GM12878 (cell line): ENCODE results near the gene SLC13A4. TPM values are rescaled to one million over a fixed set of nuclear protein-coding genes. Genes with fewer than 3 reads are reported as not detected.

Experiments
- BMI1 ChIP-seq: fragments of 450-650 bp; IDR thresholded peaks from 2 replicates; pipeline ENCODE4 v1.6.1; 2016; ENCODE audit warnings: mild to moderate bottlenecking, moderate library complexity, borderline replicate concordance
- E4F1 ChIP-seq: fragments of 450-650 bp; IDR thresholded peaks from 2 replicates; pipeline ENCODE4 v1.6.1; 2018; ENCODE audit warnings: borderline replicate concordance, mild to moderate bottlenecking; ENCODE audit not compliant: partially characterized antibody
- ESRRA ChIP-seq: IDR thresholded peaks from 2 replicates; pipeline ENCODE4 v1.6.1; 2012; ENCODE audit warnings: mild to moderate bottlenecking, low read length, improper control_type of control experiment
- HDAC6 ChIP-seq: fragments of 200-600 bp; sonication (generic); IDR thresholded peaks from one replicate; pipeline ENCODE4 v1.8.0; 2017; ENCODE audit warnings: antibody characterized with exemption; ENCODE audit not compliant: unreplicated experiment
- MAX ChIP-seq: IDR thresholded peaks from 2 replicates; pipeline ENCODE4 v1.6.1; 2012; ENCODE audit warnings: low read depth, low read length, improper control_type of control experiment
- MYB ChIP-seq: fragments of 150-350 bp; IDR thresholded peaks from 2 replicates; pipeline ENCODE4 v1.6.1; 2014; ENCODE audit warnings: mild to moderate bottlenecking, low read depth, low read length, borderline replicate concordance
- NBN ChIP-seq: fragments of 450-650 bp; IDR thresholded peaks from 2 replicates; pipeline ENCODE4 v1.6.1; 2016
- NKRF ChIP-seq: fragments of 450-650 bp; conservative IDR thresholded peaks from 2 replicates; pipeline ENCODE4 v1.6.1; 2017; ENCODE audit warnings: mild to moderate bottlenecking, moderate library complexity
- RELB ChIP-seq: fragments of 450-650 bp; IDR thresholded peaks from 2 replicates; pipeline ENCODE4 v1.6.1; 2017; ENCODE audit warnings: low read depth, mild to moderate bottlenecking, moderate library complexity
- SKIL ChIP-seq: fragments of 450-650 bp; IDR thresholded peaks from 2 replicates; pipeline ENCODE4 v1.6.1; 2017; ENCODE audit warnings: mild to moderate bottlenecking, low read depth, inconsistent platforms; ENCODE audit not compliant: poor library complexity, severe bottlenecking
- TAF1 ChIP-seq: IDR thresholded peaks from 2 replicates; pipeline ENCODE4 v1.6.1; 2011; ENCODE audit warnings: mild to moderate bottlenecking, low read depth, low read length, borderline replicate concordance
- ZNF384 ChIP-seq: IDR thresholded peaks from 2 replicates; pipeline ENCODE4 v1.6.1; 2012; ENCODE audit warnings: low read depth, mild to moderate bottlenecking, low read length, improper control_type of control experiment, borderline replicate concordance
- ZNF592 ChIP-seq: fragments of 450-650 bp; IDR thresholded peaks from 2 replicates; pipeline ENCODE4 v1.6.1; 2017; ENCODE audit warnings: mild to moderate bottlenecking, moderate library complexity
- polyA plus RNA-seq, 11 experiments: library from polyadenylated mRNA; depleted of rRNA in 4 of 11; unstranded in 6 of 11; stranded (reverse) in 5 of 11; fragments of >200 nt; fragmentation: Nextera tagmentation in 4 of 11; fragmentation: Illumina TruSeq in 1 of 11; extraction: Ambion mirVana in 4 of 11; extraction: Trizol in 1 of 11; gene quantifications; 1 replicate in 1 of 11; 2 replicates in 10 of 11; pipeline versions ENCODE4 v1.2.1 to v1.2.3, GENCODE V29; 2011 to 2016; ENCODE audit warnings: inconsistent platforms in 2 of 11, missing spikeins in 2 of 11, low read depth in 1 of 11
- total RNA-seq, 4 experiments: library from RNA; depleted of rRNA in 3 of 4; stranded (reverse); fragments of >200 nt in 3 of 4; fragmentation: Illumina TruSeq in 1 of 4; extraction: Trizol in 1 of 4; gene quantifications; 2 replicates each; pipeline versions ENCODE4 v1.2.1 to v1.2.3, GENCODE V29; 2013 to 2021

The SLC13A4 gene
- total and polyA plus RNA-seq, 10 of the 15 experiments (the other 5 are each of a cell fraction or from before 2014, with no cell fraction given) = 0.14 to 0.23 (median 0.20) TPM; not detected in 7

- TF ChIP-seq ZNF592 (no peak), ESRRA (no peak), TAF1 (no peak), MYB (no peak), MAX (no peak), BMI1 (no peak; the same call in 1 of the 2 replicates), NBN (peak; percentile 65; the same call in 1 of the 2 replicates), RELB (0 out of 2 replicates have a peak, but pooled peaks have one; percentile 24), E4F1 (no peak), SKIL (peak; percentile 28), ZNF384 (no peak), HDAC6 (peak; percentile 43), NKRF (no peak)
- TF ChIP-seq, all 136 proteins: peak for 16
These were observed 65.9 kb downstream of the SLC13A4 start (continued) for GRCh38 chr7:135662123-135662372.
